GM12875 (cell line): ENCODE measurements around the gene JMJD1C.

Source experiments
- H3K4me3 ChIP-seq: one replicate; pipeline ENCODE4 v1.5.1; 2011; ENCODE audit warnings: low read depth, low read length, control low read depth
- TF ChIP-seq, protein P1 (sequence below): IDR thresholded peaks from 2 replicates; pipeline ENCODE4 v1.5.1; 2011; ENCODE audit warnings: low read depth, mild to moderate bottlenecking, control low read depth, inconsistent platforms, low read length, moderate library complexity, borderline replicate concordance; ENCODE audit not compliant: insufficient read depth

The JMJD1C gene

DNA sequence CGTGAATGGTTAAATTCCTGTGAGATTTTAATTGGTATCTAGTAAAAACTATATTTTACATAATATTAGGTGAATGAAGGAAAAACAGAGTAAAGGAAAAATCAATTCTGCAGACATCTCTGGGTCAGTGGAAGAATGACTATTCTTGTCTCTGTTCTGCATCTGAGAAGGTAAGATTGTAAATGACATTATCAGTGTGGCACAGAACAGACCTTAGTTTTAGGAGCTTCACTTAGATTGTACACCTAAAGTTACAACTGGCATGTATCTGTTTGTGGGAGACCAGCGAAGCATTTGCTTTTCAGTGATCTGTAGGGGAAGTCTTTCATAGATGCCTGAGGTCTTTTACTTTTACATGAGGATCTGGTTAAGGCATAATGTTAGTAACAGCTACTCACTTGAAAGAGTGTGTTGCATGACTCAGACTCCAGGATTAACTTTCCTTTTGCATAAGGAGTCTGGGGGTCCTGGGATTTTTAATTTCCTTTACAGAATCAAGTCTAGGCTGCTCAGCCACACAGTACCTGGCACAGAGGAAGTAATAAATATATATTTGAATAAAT is 56.2 kb downstream of the JMJD1C start:
- no peak overlapping the region for H3K4me3 ChIP-seq
- TF ChIP-seq, protein P1, sequence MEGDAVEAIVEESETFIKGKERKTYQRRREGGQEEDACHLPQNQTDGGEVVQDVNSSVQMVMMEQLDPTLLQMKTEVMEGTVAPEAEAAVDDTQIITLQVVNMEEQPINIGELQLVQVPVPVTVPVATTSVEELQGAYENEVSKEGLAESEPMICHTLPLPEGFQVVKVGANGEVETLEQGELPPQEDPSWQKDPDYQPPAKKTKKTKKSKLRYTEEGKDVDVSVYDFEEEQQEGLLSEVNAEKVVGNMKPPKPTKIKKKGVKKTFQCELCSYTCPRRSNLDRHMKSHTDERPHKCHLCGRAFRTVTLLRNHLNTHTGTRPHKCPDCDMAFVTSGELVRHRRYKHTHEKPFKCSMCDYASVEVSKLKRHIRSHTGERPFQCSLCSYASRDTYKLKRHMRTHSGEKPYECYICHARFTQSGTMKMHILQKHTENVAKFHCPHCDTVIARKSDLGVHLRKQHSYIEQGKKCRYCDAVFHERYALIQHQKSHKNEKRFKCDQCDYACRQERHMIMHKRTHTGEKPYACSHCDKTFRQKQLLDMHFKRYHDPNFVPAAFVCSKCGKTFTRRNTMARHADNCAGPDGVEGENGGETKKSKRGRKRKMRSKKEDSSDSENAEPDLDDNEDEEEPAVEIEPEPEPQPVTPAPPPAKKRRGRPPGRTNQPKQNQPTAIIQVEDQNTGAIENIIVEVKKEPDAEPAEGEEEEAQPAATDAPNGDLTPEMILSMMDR = no peak

DNA sequence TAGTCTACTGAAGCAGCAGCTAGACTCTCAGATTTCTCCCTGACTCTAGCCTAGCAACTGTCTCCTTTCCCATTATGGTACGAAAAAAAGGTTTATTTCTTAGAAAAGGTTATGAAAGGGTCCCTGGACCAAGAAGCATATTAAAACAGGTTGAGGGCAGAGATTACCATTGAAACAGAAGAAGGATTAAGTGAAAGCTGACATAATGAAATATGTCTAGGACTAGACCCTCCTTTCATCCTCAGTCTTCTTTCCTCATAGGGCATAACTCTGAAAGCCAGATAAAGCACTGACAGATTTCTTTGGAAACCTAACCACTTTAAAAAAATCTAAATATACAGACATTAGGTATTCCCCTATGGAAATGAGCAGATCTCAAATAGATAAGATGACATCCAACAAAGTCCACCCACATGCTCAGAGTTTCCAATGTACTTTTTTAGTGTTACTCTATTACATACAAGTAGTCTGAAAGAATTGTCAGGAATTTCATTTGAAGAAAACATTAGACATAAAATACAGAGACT is 58.6 kb downstream of the JMJD1C start:
- H3K4me3 ChIP-seq = no peak overlapping the region
- TF ChIP-seq, protein P1 = no peak

DNA sequence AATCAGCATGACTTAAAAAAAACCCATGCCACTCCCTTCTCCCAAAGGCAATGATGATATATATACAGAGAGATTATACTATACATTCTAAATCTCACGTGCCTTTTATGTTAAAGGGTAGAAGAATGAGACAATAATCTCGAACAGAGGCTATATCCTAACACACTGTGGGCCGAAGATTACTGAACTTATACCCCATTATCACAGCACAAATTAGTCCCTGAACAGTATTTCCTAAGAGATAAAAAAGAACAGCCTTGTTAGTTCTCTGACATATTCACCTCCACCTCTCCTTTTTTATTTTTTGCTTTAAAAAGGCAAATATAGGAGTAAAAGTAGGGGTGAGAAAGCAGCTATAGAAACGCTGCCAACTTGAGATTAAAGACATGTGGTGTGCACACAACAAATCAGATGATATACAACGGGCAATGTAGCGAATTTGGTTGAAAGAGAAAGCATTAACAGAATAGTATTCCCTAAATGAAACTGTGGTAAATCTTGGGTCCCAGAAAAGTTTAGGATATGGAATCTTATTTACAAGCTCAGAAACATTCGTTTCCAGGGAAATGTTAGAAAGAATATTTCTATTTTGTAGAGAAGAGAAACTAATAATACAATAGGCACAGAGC is 69.5 kb downstream of the JMJD1C start:
- TF ChIP-seq, protein P1 = no peak
- no peak overlapping the region for H3K4me3 ChIP-seq

DNA sequence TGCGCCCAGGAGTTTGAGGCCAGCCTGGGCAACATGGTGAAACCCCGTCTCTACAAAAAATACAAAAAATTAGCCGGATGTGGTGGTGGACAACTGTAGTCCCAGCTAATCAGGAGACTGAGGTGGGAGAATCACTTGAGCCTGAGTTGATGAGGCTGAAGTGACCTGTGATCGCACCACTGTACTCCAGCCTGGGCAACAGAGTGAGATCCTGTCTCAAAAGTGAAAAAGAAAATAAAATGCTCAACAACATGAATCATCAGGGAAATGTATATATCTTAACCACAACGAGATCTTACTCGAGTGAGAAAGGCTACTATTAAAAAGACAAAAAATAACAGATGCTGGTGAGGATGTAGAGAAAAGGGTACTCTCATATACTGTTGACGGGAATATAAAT is 72.7 kb downstream of the JMJD1C start:
- H3K4me3 ChIP-seq = no peak overlapping the region
- TF ChIP-seq, protein P1 = no peak

DNA sequence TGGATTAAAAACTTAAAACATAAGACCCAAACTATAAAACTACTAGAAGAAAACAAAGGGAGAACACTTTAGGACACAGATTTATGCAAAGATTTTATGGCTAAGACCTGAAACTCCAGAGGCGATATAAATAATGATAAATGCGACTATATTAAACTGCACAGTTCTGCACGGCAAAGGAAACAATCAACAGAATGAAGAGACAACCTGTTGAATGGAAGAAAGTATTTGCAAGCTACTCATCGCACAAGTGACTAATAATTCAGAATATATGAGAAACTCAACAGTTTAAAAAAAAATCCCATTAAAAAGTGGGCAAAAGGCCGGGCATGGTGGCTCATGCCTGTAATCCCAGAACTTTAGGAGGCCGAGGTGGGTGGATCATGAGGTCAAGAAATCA is 73.6 kb downstream of the JMJD1C start:
- H3K4me3 ChIP-seq = no peak overlapping the region
- TF ChIP-seq, protein P1 = no peak

DNA sequence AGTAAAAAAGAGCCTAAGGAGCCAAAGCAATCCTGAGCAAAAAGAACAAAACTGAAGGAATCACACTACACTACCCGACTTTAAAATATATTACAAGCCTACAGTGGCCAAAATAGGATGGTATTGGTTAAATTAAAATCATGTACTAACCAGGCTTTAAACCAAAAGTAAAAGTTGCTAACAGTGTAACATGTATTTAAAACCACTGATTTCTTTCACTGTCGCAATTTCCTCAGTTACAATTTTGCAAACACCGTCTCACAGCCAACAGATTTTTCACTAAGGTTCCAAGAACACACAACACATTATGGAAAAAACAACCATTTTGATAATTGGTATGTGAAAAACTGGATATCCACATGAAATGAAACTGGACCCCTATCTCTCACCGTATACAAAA is 74.0 kb downstream of the JMJD1C start:
- TF ChIP-seq, protein P1 = no peak
- no peak overlapping the region for H3K4me3 ChIP-seq

DNA sequence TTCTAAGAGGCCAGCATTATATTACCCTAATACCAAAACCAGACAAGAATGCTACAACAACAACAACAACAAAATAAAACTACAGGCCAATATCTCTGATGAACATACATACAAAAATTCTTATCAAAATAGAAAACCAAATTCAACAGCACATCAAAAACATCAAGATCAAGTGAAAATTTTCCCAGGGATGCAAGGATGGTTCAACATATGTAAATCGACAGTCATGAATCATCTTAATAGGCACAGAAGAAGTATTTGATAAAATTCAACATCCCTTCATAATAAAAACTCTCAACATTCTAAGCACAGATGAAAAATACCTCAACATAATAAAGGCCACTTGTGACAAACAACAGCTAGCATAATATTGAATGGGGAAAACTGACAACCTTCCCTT is 75.3 kb downstream of the JMJD1C start:
- TF ChIP-seq, protein P1 = no peak
- no peak overlapping the region for H3K4me3 ChIP-seq
